Prostate gland (tissue), 2 donors: ENCODE data around the gene CSRNP3. TPM values are rescaled to one million over a fixed set of nuclear protein-coding genes. Genes with fewer than 3 reads are reported as not detected.

ENCODE experiments used
- DNase-seq: peaks from one replicate; pipeline ENCODE4 v3.0.0-alpha.2; 2019; ENCODE audit warnings: low spot score
- H3K27ac ChIP-seq, 2 donors: fragments of 200-600 bp; sonication (generic); 2 replicates each; pipeline ENCODE4 v1.5.1; 2017 to 2019
- H3K27me3 ChIP-seq: fragments of 200-600 bp; sonication (generic); replicated peaks from 2 replicates; pipeline ENCODE4 v1.5.1; 2019; ENCODE audit not compliant: insufficient read depth
- H3K36me3 ChIP-seq, 2 donors: fragments of 200-600 bp; sonication (generic); 1 replicate in 1 of 2; 2 replicates in 1 of 2; pipeline versions ENCODE4 v1.5.1 to v1.8.1; 2017 to 2019
- H3K4me1 ChIP-seq: fragments of 200-600 bp; sonication (generic); replicated peaks from 2 replicates; pipeline ENCODE4 v1.5.1; 2019
- H3K4me3 ChIP-seq, 2 donors: fragments of 200-600 bp; sonication (generic); 2 replicates each; pipeline ENCODE4 v1.5.1; 2017 to 2019
- H3K9me3 ChIP-seq: fragments of 200-600 bp; sonication (generic); 2 replicates; pipeline ENCODE4 v1.5.1; 2017
- POLR2A ChIP-seq: fragments of 450-650 bp; IDR thresholded peaks from one replicate; pipeline ENCODE4 v1.6.1; 2016; ENCODE audit warnings: antibody characterized with exemption, mild to moderate bottlenecking
- POLR2AphosphoS5 ChIP-seq: sonication (generic); formaldehyde crosslinking; IDR thresholded peaks from one replicate; pipeline ENCODE4 v1.6.1; 2017; ENCODE audit warnings: antibody characterized with exemption
- WGBS: methylation state at CpG from one replicate; pipeline ENCODE4 v1.1.5; 2018; 5-methylcytosine and 5-hydroxymethylcytosine counted together
- intact Hi-C: fragments of 100-400 bp; cut with DNase I; formaldehyde crosslinking; loops from one replicate; pipeline ENCODE4 v1.14.2; 2022
- total RNA-seq, 2 donors: library from RNA; depleted of rRNA; stranded (reverse); fragments of >200 nt; gene quantifications; one replicate each; pipeline ENCODE4 v1.1.0, GENCODE V29; 2016
- TF ChIP-seq, protein P1 (sequence below), 4 experiments: fragments of 200-600 bp in 2 of 4; fragments of 450-650 bp in 2 of 4; sonication (generic) in 2 of 4; IDR thresholded peaks; 1 replicate in 3 of 4; 2 replicates in 1 of 4; pipeline ENCODE4 v1.5.1; 2016 to 2019; ENCODE audit warnings: antibody characterized with exemption in 4 of 4, mild to moderate bottlenecking in 2 of 4, moderate library complexity in 2 of 4

Gene CSRNP3, protein sequence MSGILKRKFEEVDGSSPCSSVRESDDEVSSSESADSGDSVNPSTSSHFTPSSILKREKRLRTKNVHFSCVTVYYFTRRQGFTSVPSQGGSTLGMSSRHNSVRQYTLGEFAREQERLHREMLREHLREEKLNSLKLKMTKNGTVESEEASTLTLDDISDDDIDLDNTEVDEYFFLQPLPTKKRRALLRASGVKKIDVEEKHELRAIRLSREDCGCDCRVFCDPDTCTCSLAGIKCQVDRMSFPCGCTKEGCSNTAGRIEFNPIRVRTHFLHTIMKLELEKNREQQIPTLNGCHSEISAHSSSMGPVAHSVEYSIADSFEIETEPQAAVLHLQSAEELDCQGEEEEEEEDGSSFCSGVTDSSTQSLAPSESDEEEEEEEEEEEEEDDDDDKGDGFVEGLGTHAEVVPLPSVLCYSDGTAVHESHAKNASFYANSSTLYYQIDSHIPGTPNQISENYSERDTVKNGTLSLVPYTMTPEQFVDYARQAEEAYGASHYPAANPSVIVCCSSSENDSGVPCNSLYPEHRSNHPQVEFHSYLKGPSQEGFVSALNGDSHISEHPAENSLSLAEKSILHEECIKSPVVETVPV
- 1 to 10 TPM; 3.3 to 4.0 TPM for total RNA-seq

DNA sequence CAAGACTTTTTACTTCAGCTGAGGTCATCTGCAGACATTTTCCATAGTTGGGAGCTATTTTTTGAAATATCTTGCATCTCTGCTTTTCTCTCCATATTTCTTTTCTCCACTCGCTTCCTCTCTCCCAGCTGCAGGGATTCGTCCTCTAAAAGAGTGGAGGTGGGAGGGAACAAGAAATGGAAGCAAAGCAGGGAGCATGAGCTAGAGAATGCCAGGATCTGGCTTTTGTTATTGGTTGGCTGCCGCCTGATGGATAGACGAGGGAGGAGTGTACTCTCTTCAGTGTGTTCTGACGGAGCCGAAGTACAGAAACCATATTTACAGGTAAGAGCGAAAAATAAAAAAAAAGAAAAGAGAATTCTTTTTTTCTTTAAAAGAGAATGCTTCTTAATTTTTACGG lies at the start of gene CSRNP3:
TSS of gene CSRNP3 (plus strand) at position 282 of the 400 bp plus-strand sequence. CDS start 125,368 bp downstream, outside the sequence.
- Histone ChIP-seq H3K27ac (no peak within 1 kb of the TSS), H3K9me3 (no peaks in the 10 kb centered on the region), H3K27me3 (no peaks in the 10 kb centered on the region), H3K4me3 (peak within 1 kb of the TSS; percentile 18 to 27), H3K4me1 (no peaks in the 10 kb centered on the region), H3K36me3 (no peaks in the 10 kb centered on the region)
- TF ChIP-seq POLR2AphosphoS5 (peak; percentile 67), POLR2A (no peak)
- TF ChIP-seq, protein P1, sequence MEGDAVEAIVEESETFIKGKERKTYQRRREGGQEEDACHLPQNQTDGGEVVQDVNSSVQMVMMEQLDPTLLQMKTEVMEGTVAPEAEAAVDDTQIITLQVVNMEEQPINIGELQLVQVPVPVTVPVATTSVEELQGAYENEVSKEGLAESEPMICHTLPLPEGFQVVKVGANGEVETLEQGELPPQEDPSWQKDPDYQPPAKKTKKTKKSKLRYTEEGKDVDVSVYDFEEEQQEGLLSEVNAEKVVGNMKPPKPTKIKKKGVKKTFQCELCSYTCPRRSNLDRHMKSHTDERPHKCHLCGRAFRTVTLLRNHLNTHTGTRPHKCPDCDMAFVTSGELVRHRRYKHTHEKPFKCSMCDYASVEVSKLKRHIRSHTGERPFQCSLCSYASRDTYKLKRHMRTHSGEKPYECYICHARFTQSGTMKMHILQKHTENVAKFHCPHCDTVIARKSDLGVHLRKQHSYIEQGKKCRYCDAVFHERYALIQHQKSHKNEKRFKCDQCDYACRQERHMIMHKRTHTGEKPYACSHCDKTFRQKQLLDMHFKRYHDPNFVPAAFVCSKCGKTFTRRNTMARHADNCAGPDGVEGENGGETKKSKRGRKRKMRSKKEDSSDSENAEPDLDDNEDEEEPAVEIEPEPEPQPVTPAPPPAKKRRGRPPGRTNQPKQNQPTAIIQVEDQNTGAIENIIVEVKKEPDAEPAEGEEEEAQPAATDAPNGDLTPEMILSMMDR (IDR thresholded peaks at IDR 0.05) = no peak
- intact Hi-C loops = no loop called here
- DNase-seq = peak; percentile 57
- WGBS = 13% methylated on average over 8 of the region's 8 CpGs

DNA sequence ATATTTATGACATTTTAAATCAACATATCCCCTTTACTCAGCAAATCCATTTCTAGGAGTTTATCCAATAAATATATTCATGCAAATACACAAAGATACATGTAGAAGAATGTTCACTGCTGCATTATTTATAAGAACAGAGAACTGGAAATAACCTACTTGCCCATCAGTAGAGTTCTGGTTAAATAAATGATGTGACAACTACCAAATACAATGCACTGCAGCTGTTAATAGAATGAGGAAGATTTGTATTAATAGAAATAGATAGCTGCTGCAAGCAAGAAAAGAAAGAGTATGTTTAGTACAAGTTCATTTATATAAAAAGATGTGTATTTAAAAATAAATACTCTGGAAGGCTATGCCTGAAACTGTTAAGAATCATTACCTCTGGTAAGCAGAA lies 49.3 kb upstream of the CSRNP3 start:
- no peak overlapping the region for H3K4me3 ChIP-seq
- DNase-seq = no peak

DNA sequence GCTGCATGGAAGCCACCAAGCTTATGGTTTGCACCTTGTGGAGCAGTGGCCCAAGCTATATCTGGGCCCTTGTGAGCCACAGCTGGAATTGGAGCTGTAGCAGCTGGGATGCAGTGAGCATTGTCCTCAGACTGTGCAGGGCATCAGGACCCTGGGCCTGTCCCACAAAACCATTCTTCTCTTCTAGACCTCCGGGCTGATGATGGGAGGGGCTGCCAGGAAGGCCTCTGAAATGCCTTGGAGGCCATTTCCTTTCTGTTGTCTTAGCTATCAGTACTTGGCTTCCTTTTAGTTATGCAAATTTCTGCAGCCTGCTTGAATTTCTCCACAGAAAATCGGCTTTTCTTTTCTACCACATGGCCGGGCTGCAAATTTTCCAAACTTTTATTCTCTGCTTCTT lies 46.4 kb upstream of the CSRNP3 start:
- no peaks in the 10 kb centered on the region for H3K9me3 ChIP-seq
- no peak overlapping the region for H3K4me3 ChIP-seq
- TF ChIP-seq, protein P1 (IDR thresholded peaks at IDR 0.05) = no peak
- TF ChIP-seq POLR2A = no peak
- no peak for TF ChIP-seq POLR2AphosphoS5
- no peak overlapping the region for H3K27ac ChIP-seq
- no peaks in the 10 kb centered on the region for H3K27me3 ChIP-seq
- DNase-seq = no peak
- 89% methylated on average over 3 of the region's 3 CpGs for WGBS
- intact Hi-C loops = no loop called here
- H3K36me3 ChIP-seq = no peaks in the 10 kb centered on the region
- no peaks in the 10 kb centered on the region for H3K4me1 ChIP-seq

More for the DNA sequence above, 49.3 kb upstream of the CSRNP3 start:
- intact Hi-C loops = no loop called here
- no peaks in the 10 kb centered on the region for H3K4me1 ChIP-seq
- no peaks in the 10 kb centered on the region for H3K27me3 ChIP-seq
- no peak overlapping the region for H3K27ac ChIP-seq
- H3K9me3 ChIP-seq = no peaks in the 10 kb centered on the region
- TF ChIP-seq POLR2AphosphoS5 = no peak
- no peak for TF ChIP-seq POLR2A
- TF ChIP-seq, protein P1 (IDR thresholded peaks at IDR 0.05) = no peak
- no peaks in the 10 kb centered on the region for H3K36me3 ChIP-seq

DNA sequence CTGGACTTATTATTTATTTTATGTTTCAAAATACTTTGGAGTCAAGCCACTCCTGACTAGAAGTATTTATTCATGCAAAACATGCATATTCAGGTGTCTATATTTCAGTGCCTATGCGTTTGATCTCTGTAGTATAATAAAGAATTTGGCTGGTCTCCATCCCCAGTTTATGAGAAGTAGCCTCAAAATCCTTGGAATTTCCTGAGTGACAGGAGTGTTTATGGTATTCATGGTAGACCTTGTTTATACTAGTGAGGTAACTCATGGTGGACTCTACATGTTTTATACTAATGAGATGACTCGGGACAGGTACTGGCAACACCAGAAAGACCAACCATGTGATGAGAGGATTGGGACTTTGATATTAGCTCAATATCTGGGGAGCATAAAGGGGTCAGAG lies 43.9 kb upstream of the CSRNP3 start:
- TF ChIP-seq POLR2A (no peak), POLR2AphosphoS5 (no peak)
- TF ChIP-seq, protein P1 (IDR thresholded peaks at IDR 0.05) = no peak
- Histone ChIP-seq H3K9me3 (no peaks in the 10 kb centered on the region), H3K4me3 (no peak overlapping the region), H3K36me3 (no peaks in the 10 kb centered on the region), H3K27ac (no peak overlapping the region), H3K27me3 (no peaks in the 10 kb centered on the region), H3K4me1 (no peaks in the 10 kb centered on the region)
- DNase-seq = no peak
- intact Hi-C loops = no loop called here
- WGBS = 79% methylated on average over 2 of the region's 2 CpGs
